ENCODE measurements around the gene IMMP2L. TPM values are rescaled to one million over a fixed set of nuclear protein-coding genes. Genes with fewer than 3 reads are reported as not detected.

IMMP2L gene
- total and polyA plus RNA-seq, 2 donors (not counting 3 experiments of a cell fraction or from before 2014, with no cell fraction given), result 9.9 to 11.8 TPM

GRCh38 chr7:111308691-111309090, 253.6 kb downstream of the IMMP2L start:
- Histone ChIP-seq H3K79me2 (ENCODE audit: control insufficient read depth, insufficient read depth, low read length) (no peaks in the 10 kb centered on the region), H3K36me3 (ENCODE audit: control insufficient read depth in 2 of 2, extremely low read depth in 1 of 2, insufficient read depth in 2 of 2, low read length in 2 of 2) (no peaks in the 10 kb centered on the region), H3K9ac (replicated peaks; ENCODE audit: extremely low read depth, insufficient read depth, low read length) (no peak overlapping the region), H3K27ac (ENCODE audit: insufficient read depth, low read depth, low read length) (no peak overlapping the region), H3K4me2 (ENCODE audit: insufficient read depth, low read length) (no peak overlapping the region), H3K4me3 (replicated peaks in 1 of 3; ENCODE audit: insufficient read depth in 1 of 3, low read depth in 1 of 3, low read length in 3 of 3) (no peak overlapping the region), H2AFZ (ENCODE audit: low read depth, low read length) (no peak overlapping the region), H3K9me3 (replicated peaks; ENCODE audit: control insufficient read depth, insufficient read depth, low read length) (no peaks in the 10 kb centered on the region), H3K9me1 (replicated peaks; ENCODE audit: control insufficient read depth, extremely low read depth, insufficient read depth, low read length) (no peaks in the 10 kb centered on the region), H3K4me1 (ENCODE audit: control insufficient read depth, extremely low read depth, insufficient read depth, low read length) (no peaks in the 10 kb centered on the region), H4K20me1 (replicated peaks; ENCODE audit: control insufficient read depth, extremely low read depth, insufficient read depth, low read length) (no peaks in the 10 kb centered on the region), H3K27me3 (ENCODE audit: control insufficient read depth in 2 of 2, insufficient read depth in 2 of 2, low read length in 2 of 2) (no peaks in the 10 kb centered on the region)
- no TSS peak for BruUV-seq (replicated peaks)
- ChIA-PET POLR2A (no interaction called here), CTCF (interaction anchor here (1.0 kb wide), 1 partner anchor 9 kb away, joined by 3 read pairs; no protein-coding TSS in a partner anchor)
- dilution Hi-C loops (cut with MboI; ENCODE audit: extremely low pct_ligation_motif_present, low sequenced_read_pairs), result no loop called here
- DNase-seq (ENCODE audit: low read depth, low spot score) (no peak), FAIRE-seq (no peak)
- intact Hi-C loops (cut with micrococcal nuclease), result no loop called here
- TF ChIP-seq CTCF (IDR thresholded peaks at IDR 0.05; ENCODE audit: extremely low read depth in 1 of 2, insufficient read depth in 1 of 2, low read depth in 1 of 2, low read length in 2 of 2), result no peak

- no peak for DNase-seq (ENCODE audit: low read depth, low spot score)
- no peak overlapping the region for H2AFZ ChIP-seq (ENCODE audit: low read depth, low read length)
- H3K27me3 ChIP-seq (ENCODE audit: control insufficient read depth in 2 of 2, insufficient read depth in 2 of 2, low read length in 2 of 2), result no peaks in the 10 kb centered on the region
- intact Hi-C loops (cut with micrococcal nuclease) (no loop called here), dilution Hi-C loops (cut with MboI; ENCODE audit: extremely low pct_ligation_motif_present, low sequenced_read_pairs) (no loop called here)
- CTCF ChIA-PET, result interaction anchor here (1.7 kb wide), 1 partner anchor 9 kb away, joined by 5 read pairs; no protein-coding TSS in a partner anchor
- H3K36me3 ChIP-seq (ENCODE audit: control insufficient read depth in 2 of 2, extremely low read depth in 1 of 2, insufficient read depth in 2 of 2, low read length in 2 of 2), result no peaks in the 10 kb centered on the region
- BruUV-seq (replicated peaks), result no TSS peak
- TF ChIP-seq JUN (IDR thresholded peaks at IDR 0.05; ENCODE audit: borderline replicate concordance, insufficient read depth, insufficient read length, low read depth) (no peak), POLR2AphosphoS5 (IDR thresholded peaks at IDR 0.05; ENCODE audit: insufficient read depth, low read depth, low read length) (no peak), MYC (IDR thresholded peaks at IDR 0.05; ENCODE audit: low read depth, low read length) (no peak), GATA2 (IDR thresholded peaks at IDR 0.05; ENCODE audit: insufficient read depth, insufficient read length, low read depth, low read length) (no peak), EZH2 (IDR thresholded peaks at IDR 0.05; ENCODE audit: borderline replicate concordance, low read depth, low read length, severe bottlenecking) (no peak), POLR2A (IDR thresholded peaks at IDR 0.05; ENCODE audit: low read depth, low read length) (no peak), CTCF (IDR thresholded peaks at IDR 0.05; ENCODE audit: extremely low read depth in 1 of 2, insufficient read depth in 1 of 2, low read depth in 1 of 2, low read length in 2 of 2) (no peak)
- FAIRE-seq, result no peak
- no peaks in the 10 kb centered on the region for H3K4me1 ChIP-seq (ENCODE audit: control insufficient read depth, extremely low read depth, insufficient read depth, low read length)
- H4K20me1 ChIP-seq (replicated peaks; ENCODE audit: control insufficient read depth, extremely low read depth, insufficient read depth, low read length), result no peaks in the 10 kb centered on the region
- H3K79me2 ChIP-seq (ENCODE audit: control insufficient read depth, insufficient read depth, low read length), result no peaks in the 10 kb centered on the region
- no peak overlapping the region for H3K27ac ChIP-seq (ENCODE audit: insufficient read depth, low read depth, low read length)
- no peak overlapping the region for H3K9ac ChIP-seq (replicated peaks; ENCODE audit: extremely low read depth, insufficient read depth, low read length)
- no peaks in the 10 kb centered on the region for H3K9me1 ChIP-seq (replicated peaks; ENCODE audit: control insufficient read depth, extremely low read depth, insufficient read depth, low read length)
- H3K9me3 ChIP-seq (replicated peaks; ENCODE audit: control insufficient read depth, insufficient read depth, low read length), result no peaks in the 10 kb centered on the region
- no peak overlapping the region for H3K4me2 ChIP-seq (ENCODE audit: insufficient read depth, low read length)
- no peak overlapping the region for H3K4me3 ChIP-seq (replicated peaks in 1 of 3; ENCODE audit: insufficient read depth in 1 of 3, low read depth in 1 of 3, low read length in 3 of 3)
- POLR2A ChIA-PET, result no interaction called here
Observed at GRCh38 chr7:111301891-111302290, 260.4 kb downstream of the IMMP2L start.
